Right atrium auricular region (tissue), 2 donors: Measurements from ENCODE around the gene SLC44A2. TPM values are rescaled to one million over a fixed set of nuclear protein-coding genes. Genes with fewer than 3 reads are reported as not detected.

Source experiments
- DNase-seq: peaks from one replicate; pipeline ENCODE4 v3.0.0-alpha.2; 2019; ENCODE audit warnings: low spot score
- H3K27ac ChIP-seq, 2 donors: fragments of 200-600 bp; sonication (generic); 1 replicate in 1 of 2; 2 replicates in 1 of 2; pipeline ENCODE4 v1.5.1; 2016 to 2019
- H3K27me3 ChIP-seq, 2 donors: fragments of 200-600 bp; sonication (generic); one replicate each; pipeline versions ENCODE4 v1.5.1 to v1.6.0; 2017 to 2019
- H3K36me3 ChIP-seq: fragments of 200-600 bp; sonication (generic); one replicate; pipeline ENCODE4 v1.5.1; 2016
- H3K4me1 ChIP-seq, 2 donors: fragments of 200-600 bp; sonication (generic); one replicate each; pipeline versions ENCODE4 v1.5.1 to v1.6.0; 2017 to 2019
- H3K4me3 ChIP-seq, 2 donors: fragments of 200-600 bp; sonication (generic); 1 replicate in 1 of 2; 2 replicates in 1 of 2; pipeline ENCODE4 v1.5.1; 2017 to 2019; ENCODE audit warnings: mild to moderate bottlenecking in 1 of 2, moderate library complexity in 1 of 2
- H3K9me3 ChIP-seq, 2 donors: fragments of 200-600 bp; sonication (generic); one replicate each; pipeline ENCODE4 v1.5.1; 2019
- CTCF ChIP-seq, 2 donors: fragments of 200-600 bp; sonication (generic); IDR thresholded peaks; one replicate each; pipeline ENCODE4 v1.5.1; 2019; ENCODE audit warnings: antibody characterized with exemption in 2 of 2
- total RNA-seq, 2 donors: library from RNA; depleted of rRNA; stranded (reverse); fragments of >200 nt; gene quantifications; one replicate each; pipeline ENCODE4 v1.1.0, GENCODE V29; 2016

Gene SLC44A2
- total RNA-seq, 2 donors from 2014 or later: 91.3 to 96.2 TPM

- no peak for TF ChIP-seq CTCF (IDR thresholded peaks at IDR 0.05)
- H3K27me3 ChIP-seq: no peaks in the 10 kb centered on the region
- no peaks in the 10 kb centered on the region for H3K36me3 ChIP-seq
- no peak for DNase-seq
- H3K4me3 ChIP-seq: peak overlapping the region; percentile 92 to 98
- peak overlapping the region; percentile 98 to 100 for H3K27ac ChIP-seq
- H3K4me1 ChIP-seq: peaks cover 0 to 56% of the 10 kb centered on the region in 2 donors
- H3K9me3 ChIP-seq: no peaks in the 10 kb centered on the region
Observed at GRCh38 chr19:10654610-10655456, 29.5 kb downstream of the SLC44A2 start.

DNA sequence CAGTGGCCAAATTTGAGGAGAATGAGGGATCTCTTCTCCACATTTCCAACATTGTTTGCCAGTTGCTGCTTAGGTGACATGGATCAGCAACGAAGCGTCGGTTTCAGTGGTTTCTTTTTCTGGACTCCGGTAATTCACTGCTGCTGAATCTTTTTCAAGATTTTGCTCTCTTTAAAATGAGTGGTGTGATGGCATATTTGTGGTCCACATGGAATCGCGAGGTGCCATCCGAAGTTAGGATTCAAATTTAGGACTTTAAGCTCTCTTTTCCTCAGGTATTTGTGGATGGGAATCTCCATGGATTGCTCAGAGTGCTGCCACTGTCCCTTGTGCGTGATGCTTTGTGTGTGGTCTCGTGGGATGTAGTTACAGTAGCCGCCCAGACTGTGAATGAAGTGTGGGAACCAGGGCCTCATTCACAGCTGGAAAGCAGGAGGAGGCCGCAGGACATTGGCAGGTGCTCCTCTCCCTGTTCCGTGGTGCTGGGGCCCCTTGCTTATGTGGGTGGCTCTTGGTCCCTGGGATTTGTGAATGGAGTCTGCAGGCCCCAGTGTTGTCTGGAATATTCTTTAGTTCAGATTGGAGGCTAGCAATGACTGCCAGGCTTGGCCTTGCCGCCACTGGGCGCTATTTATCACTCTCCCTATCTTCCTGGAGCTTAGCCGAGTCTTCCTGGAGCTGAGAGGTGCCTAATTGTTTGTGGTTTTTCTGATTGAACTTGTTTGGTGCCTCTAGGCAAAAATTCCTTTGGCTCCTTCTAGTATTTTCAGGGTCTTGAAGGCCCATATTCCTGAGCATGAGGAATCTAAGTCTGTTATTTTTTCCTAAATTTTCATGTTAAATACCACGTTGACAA is 30.3 kb downstream of the SLC44A2 start:
- no peak for TF ChIP-seq CTCF (IDR thresholded peaks at IDR 0.05)
- Histone ChIP-seq H3K27ac (peak overlapping the region; percentile 98 to 100), H3K9me3 (no peaks in the 10 kb centered on the region), H3K36me3 (no peaks in the 10 kb centered on the region), H3K4me3 (peak overlapping the region; percentile 92 to 98), H3K27me3 (no peaks in the 10 kb centered on the region), H3K4me1 (peaks cover 0 to 65% of the 10 kb centered on the region in 2 donors)
- no peak for DNase-seq

- no peak overlapping the region for H3K27ac ChIP-seq
- no peaks in the 10 kb centered on the region for H3K9me3 ChIP-seq
- no peaks in the 10 kb centered on the region for H3K36me3 ChIP-seq
- DNase-seq: no peak
- peaks cover 0 to 72% of the 10 kb centered on the region in 2 donors for H3K4me1 ChIP-seq
- no peak overlapping the region for H3K4me3 ChIP-seq
- TF ChIP-seq CTCF (IDR thresholded peaks at IDR 0.05): no peak
- H3K27me3 ChIP-seq: no peaks in the 10 kb centered on the region
Observed at GRCh38 chr19:10660346-10660745, 35.0 kb downstream of the SLC44A2 start.

DNA sequence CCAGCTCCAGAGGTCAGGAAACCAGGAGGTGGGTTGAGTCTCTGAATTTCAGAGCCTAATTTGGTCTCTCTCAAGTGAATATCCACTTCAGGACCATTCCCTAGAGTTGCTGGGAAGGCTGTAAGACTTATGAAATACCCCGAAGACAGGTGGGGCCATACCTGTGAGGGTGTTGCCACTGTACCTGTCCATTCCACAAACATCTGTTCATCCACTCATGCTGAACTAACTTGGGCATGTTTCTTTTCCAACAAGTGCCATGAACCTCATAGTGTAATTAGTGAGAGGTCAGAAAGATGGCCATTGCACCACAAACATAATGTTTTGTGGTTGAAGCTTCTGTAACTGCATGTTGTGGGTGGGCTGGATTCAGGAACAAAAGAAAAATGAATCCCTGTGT is 36.6 kb downstream of the SLC44A2 start:
- H3K4me1 ChIP-seq: peaks cover 0 to 56% of the 10 kb centered on the region in 2 donors

More for the DNA sequence above, 36.6 kb downstream of the SLC44A2 start:
- Histone ChIP-seq H3K36me3 (peaks cover 6% of the 10 kb centered on the region), H3K27me3 (no peaks in the 10 kb centered on the region), H3K27ac (no peak overlapping the region), H3K9me3 (no peaks in the 10 kb centered on the region), H3K4me3 (no peak overlapping the region)
- no peak for TF ChIP-seq CTCF (IDR thresholded peaks at IDR 0.05)
- no peak for DNase-seq
